ENCODE results near the gene TRAF2. TPM values are rescaled to one million over a fixed set of nuclear protein-coding genes. Genes with fewer than 3 reads are reported as not detected.
"Not testable (repeated sequence)": the region's sequence is repeated elsewhere in the genome, so short reads cannot be mapped to it uniquely, and the experiment has no call there.

Gene TRAF2
- total and polyA plus RNA-seq, 2 of the 13 experiments (the other 11 are each of a cell fraction or from before 2014, with no cell fraction given), result 12.4 to 13.6 TPM

DNA sequence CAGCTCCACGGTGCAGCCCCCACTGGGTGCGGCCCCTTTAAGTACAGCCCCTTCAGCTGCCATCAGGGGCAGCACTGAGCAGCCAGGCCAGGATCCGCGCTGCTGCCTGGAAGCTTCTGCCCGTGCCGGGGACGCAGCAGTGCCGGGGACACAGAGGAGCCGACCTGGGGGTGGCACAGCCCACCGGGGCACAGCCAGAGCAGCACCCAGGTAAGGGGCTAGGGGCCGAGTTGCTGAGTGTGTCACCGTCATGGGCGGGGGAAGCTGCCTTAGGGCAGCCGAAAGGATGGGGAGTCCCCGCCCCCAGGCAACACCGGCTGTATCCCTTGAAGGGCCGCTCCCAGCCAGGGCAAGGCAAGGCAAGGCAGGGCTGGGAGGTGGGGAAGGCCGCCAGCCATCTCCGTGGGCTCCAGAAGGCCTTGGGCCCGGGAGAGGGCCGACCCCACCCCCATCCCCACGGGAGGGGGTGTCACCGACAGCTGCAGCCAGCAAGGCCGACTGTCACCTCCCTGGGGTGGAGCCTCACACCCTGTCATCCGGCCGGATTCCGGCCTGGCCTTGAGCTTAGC lies 43.9 kb upstream of the TRAF2 start, which contains the start of gene AJM1 (continued):
- TF ChIP-seq ZNF670 (CRISPR knock-in tag; IDR thresholded peaks at IDR 0.05; ENCODE audit: borderline replicate concordance) (0 out of 2 replicates have a peak, but pooled peaks have one; percentile 33), SOX6 (CRISPR knock-in tag; IDR thresholded peaks at IDR 0.05) (peak; percentile 41; the same call in 1 of the 2 replicates), ZNF687 (CRISPR knock-in tag; IDR thresholded peaks at IDR 0.05) (peak; percentile 73), ARHGAP35 (CRISPR knock-in tag; IDR thresholded peaks at IDR 0.05; ENCODE audit: borderline replicate concordance) (peak; percentile 25; the same call in 1 of the 2 replicates), ZNF556 (CRISPR knock-in tag; IDR thresholded peaks at IDR 0.05; ENCODE audit: borderline replicate concordance) (peak; percentile 43; the same call in 1 of the 2 replicates), GATAD2A (CRISPR knock-in tag; IDR thresholded peaks at IDR 0.05) (peak; percentile 19; the same call in 1 of the 2 replicates)
- TF ChIP-seq SOX6 (IDR thresholded peaks at IDR 0.05), result not testable (repeated sequence)
- TF ChIP-seq, protein P1, sequence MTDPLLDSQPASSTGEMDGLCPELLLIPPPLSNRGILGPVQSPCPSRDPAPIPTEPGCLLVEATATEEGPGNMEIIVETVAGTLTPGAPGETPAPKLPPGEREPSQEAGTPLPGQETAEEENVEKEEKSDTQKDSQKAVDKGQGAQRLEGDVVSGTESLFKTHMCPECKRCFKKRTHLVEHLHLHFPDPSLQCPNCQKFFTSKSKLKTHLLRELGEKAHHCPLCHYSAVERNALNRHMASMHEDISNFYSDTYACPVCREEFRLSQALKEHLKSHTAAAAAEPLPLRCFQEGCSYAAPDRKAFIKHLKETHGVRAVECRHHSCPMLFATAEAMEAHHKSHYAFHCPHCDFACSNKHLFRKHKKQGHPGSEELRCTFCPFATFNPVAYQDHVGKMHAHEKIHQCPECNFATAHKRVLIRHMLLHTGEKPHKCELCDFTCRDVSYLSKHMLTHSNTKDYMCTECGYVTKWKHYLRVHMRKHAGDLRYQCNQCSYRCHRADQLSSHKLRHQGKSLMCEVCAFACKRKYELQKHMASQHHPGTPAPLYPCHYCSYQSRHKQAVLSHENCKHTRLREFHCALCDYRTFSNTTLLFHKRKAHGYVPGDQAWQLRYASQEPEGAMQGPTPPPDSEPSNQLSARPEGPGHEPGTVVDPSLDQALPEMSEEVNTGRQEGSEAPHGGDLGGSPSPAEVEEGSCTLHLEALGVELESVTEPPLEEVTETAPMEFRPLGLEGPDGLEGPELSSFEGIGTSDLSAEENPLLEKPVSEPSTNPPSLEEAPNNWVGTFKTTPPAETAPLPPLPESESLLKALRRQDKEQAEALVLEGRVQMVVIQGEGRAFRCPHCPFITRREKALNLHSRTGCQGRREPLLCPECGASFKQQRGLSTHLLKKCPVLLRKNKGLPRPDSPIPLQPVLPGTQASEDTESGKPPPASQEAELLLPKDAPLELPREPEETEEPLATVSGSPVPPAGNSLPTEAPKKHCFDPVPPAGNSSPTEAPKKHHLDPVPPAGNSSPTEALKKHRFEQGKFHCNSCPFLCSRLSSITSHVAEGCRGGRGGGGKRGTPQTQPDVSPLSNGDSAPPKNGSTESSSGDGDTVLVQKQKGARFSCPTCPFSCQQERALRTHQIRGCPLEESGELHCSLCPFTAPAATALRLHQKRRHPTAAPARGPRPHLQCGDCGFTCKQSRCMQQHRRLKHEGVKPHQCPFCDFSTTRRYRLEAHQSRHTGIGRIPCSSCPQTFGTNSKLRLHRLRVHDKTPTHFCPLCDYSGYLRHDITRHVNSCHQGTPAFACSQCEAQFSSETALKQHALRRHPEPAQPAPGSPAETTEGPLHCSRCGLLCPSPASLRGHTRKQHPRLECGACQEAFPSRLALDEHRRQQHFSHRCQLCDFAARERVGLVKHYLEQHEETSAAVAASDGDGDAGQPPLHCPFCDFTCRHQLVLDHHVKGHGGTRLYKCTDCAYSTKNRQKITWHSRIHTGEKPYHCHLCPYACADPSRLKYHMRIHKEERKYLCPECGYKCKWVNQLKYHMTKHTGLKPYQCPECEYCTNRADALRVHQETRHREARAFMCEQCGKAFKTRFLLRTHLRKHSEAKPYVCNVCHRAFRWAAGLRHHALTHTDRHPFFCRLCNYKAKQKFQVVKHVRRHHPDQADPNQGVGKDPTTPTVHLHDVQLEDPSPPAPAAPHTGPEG (CRISPR knock-in tag; IDR thresholded peaks at IDR 0.05), result peak; percentile 57; the same call in 1 of the 2 replicates
- TF ChIP-seq, protein P2, sequence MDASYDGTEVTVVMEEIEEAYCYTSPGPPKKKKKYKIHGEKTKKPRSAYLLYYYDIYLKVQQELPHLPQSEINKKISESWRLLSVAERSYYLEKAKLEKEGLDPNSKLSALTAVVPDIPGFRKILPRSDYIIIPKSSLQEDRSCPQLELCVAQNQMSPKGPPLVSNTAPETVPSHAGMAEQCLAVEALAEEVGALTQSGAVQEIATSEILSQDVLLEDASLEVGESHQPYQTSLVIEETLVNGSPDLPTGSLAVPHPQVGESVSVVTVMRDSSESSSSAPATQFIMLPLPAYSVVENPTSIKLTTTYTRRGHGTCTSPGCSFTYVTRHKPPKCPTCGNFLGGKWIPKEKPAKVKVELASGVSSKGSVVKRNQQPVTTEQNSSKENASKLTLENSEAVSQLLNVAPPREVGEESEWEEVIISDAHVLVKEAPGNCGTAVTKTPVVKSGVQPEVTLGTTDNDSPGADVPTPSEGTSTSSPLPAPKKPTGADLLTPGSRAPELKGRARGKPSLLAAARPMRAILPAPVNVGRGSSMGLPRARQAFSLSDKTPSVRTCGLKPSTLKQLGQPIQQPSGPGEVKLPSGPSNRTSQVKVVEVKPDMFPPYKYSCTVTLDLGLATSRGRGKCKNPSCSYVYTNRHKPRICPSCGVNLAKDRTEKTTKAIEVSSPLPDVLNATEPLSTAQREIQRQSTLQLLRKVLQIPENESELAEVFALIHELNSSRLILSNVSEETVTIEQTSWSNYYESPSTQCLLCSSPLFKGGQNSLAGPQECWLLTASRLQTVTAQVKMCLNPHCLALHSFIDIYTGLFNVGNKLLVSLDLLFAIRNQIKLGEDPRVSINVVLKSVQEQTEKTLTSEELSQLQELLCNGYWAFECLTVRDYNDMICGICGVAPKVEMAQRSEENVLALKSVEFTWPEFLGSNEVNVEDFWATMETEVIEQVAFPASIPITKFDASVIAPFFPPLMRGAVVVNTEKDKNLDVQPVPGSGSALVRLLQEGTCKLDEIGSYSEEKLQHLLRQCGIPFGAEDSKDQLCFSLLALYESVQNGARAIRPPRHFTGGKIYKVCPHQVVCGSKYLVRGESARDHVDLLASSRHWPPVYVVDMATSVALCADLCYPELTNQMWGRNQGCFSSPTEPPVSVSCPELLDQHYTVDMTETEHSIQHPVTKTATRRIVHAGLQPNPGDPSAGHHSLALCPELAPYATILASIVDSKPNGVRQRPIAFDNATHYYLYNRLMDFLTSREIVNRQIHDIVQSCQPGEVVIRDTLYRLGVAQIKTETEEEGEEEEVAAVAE (CRISPR knock-in tag; IDR thresholded peaks at IDR 0.05; ENCODE audit: borderline replicate concordance), result peak; percentile 47; the same call in 1 of the 2 replicates
- TF ChIP-seq, protein P3, sequence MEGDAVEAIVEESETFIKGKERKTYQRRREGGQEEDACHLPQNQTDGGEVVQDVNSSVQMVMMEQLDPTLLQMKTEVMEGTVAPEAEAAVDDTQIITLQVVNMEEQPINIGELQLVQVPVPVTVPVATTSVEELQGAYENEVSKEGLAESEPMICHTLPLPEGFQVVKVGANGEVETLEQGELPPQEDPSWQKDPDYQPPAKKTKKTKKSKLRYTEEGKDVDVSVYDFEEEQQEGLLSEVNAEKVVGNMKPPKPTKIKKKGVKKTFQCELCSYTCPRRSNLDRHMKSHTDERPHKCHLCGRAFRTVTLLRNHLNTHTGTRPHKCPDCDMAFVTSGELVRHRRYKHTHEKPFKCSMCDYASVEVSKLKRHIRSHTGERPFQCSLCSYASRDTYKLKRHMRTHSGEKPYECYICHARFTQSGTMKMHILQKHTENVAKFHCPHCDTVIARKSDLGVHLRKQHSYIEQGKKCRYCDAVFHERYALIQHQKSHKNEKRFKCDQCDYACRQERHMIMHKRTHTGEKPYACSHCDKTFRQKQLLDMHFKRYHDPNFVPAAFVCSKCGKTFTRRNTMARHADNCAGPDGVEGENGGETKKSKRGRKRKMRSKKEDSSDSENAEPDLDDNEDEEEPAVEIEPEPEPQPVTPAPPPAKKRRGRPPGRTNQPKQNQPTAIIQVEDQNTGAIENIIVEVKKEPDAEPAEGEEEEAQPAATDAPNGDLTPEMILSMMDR (CRISPR knock-in tag; IDR thresholded peaks at IDR 0.05), result peak; percentile 90
